Suppressor macrophage treated with lipopolysaccharide for 1 hour (primary cell): ENCODE measurements around the gene RARA.

Experiments used
- DNase-seq, 3 donors: peaks; one replicate each; pipeline ENCODE4 v3.0.0-alpha.2; 2020 to 2022

The RARA gene

GRCh38 chr17:40329839-40330794 lies 21.1 kb downstream of the RARA start:
- DNase-seq = peak in 2 of 3 donors; percentile 70 to 72

- no peak for DNase-seq
Measured at GRCh38 chr17:40330850-40331470, 22.0 kb downstream of the RARA start.

GRCh38 chr17:40331743-40332641 lies 23.0 kb downstream of the RARA start:
- DNase-seq = no peak

- peak; percentile 73 to 80 (median 77) for DNase-seq
Measured at GRCh38 chr17:40333781-40334448, 24.9 kb downstream of the RARA start.

- no peak for DNase-seq
Measured at GRCh38 chr17:40335620-40336019, 26.6 kb downstream of the RARA start.

- no peak for DNase-seq
Measured at GRCh38 chr17:40337351-40337750, 28.4 kb downstream of the RARA start.

- DNase-seq = peak in 2 of 3 donors; percentile 35 to 53
Measured at GRCh38 chr17:40338058-40338457, 29.1 kb downstream of the RARA start.

- no peak for DNase-seq
Measured at GRCh38 chr17:40338941-40339649, 30.1 kb downstream of the RARA start.

DNA sequence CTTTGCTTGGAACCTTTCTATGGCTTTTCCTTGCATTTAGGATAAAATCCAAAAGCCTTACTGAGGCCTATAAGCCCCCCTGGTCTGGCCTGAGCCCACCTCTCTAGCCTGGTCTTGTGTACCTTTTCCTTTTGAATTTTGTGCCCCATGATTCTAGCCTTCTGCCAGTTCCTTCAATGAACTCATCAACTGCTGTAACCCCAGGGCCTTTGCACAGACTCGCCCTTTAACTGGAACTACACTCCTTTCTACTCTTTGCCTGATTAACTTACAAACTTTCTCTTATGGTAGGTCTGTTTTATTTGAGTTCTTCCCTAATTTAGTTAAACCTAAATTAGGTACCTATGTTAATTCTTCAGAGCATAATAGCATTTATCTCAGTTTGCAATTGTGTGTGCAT lies 31.3 kb downstream of the RARA start:
- no peak for DNase-seq

- DNase-seq = peak; percentile 94 to 96 (median 95)
Measured at GRCh38 chr17:40340880-40341807, 32.2 kb downstream of the RARA start.

GRCh38 chr17:40341808-40342503 lies 33.0 kb downstream of the RARA start:
- DNase-seq = peak; percentile 66 to 90 (median 68)

- peak in 1 of 3 donors; percentile 41 for DNase-seq
Measured at GRCh38 chr17:40342504-40343218, 33.7 kb downstream of the RARA start.

GRCh38 chr17:40343219-40344119 lies 34.5 kb downstream of the RARA start:
- DNase-seq = peak in 2 of 3 donors; percentile 48 to 54

- DNase-seq = peak in 2 of 3 donors; percentile 45 to 47
Measured at GRCh38 chr17:40344421-40345160, 35.6 kb downstream of the RARA start.

DNA sequence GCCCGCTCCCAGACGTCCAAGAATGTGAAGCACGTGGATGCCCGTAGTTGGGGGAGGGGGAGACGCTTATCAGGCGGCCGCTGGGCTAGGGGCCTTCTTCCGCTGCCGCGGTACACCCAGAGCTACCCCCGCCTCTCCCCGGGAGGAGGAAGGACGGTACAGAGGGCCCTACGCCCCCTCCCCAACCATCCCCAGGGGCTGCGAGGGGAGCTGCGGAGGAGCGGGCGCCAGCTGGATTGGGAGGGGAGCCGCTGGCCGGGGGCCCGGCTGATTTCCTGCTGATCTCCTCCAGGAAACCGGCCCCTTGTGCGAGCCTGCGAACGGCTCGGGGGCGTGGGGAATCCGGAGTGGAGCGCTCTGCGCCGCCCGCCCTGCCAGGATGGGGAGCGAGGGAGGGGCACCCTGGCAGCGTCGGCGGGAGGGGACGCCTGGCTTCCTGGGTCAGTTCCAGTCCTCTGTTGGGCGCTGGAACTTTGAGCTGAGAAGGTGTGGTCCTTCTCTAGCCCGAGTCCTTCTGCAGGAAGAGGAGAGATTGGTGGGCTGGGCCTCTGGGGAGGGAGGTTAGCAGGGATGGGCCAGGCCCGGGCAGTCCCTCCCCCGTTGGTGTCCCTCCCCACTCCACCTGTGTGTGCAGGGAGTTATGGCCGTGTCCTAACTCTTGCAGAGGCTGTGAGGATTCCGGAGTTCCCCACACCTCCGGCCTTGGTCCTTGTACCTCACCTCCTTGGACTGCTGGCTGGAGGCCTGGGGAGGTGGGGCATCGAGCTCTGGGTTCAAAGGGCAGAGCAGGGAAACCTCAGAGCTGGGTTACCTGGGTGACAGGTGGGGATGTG lies 36.4 kb downstream of the RARA start:
- peak in 1 of 3 donors; percentile 27 for DNase-seq
